PC-9 (cell line): Measurements from ENCODE around the gene EPS15.

ENCODE experiments used
- CTCF ChIP-seq: fragments of 200-600 bp; sonication (generic); conservative IDR thresholded peaks from 2 replicates; pipeline ENCODE4 v1.6.1; 2017; ENCODE audit warnings: mixed run types, antibody characterized with exemption, mild to moderate bottlenecking, moderate library complexity
- EZH2 ChIP-seq: fragments of 200-600 bp; sonication (generic); IDR thresholded peaks from 2 replicates; pipeline ENCODE4 v1.8.0; 2017; ENCODE audit warnings: antibody characterized with exemption, low read depth

GRCh38 chr1:51304360-51304759, 214.7 kb downstream of the EPS15 start:
- TF ChIP-seq EZH2 (no peak), CTCF (no peak)
